SKM-1 treated with dmso at 0.1 percent for 144 hours (cell line): ENCODE data around the gene TEDC1.
A peak's percentile ranks its signal among the peaks of the same experiment; 100 is the strongest.

Experiments used
- DNase-seq: peaks from one replicate; lab custom pipeline; 2025; ENCODE audit not compliant: unreplicated experiment; lab: John Stamatoyannopoulos, UW

Gene TEDC1

GRCh38 chr14:105519946-105520698 lies 29.1 kb downstream of the TEDC1 start:
- DNase-seq = no peak

GRCh38 chr14:105525326-105525725 lies 34.3 kb downstream of the TEDC1 start:
- DNase-seq = no peak

GRCh38 chr14:105525861-105526775 lies 35.1 kb downstream of the TEDC1 start, which contains the start of gene TMEM121:
Gene TMEM121, plus strand, starts transcription at chr14:105526583. Its CDS starts 2,252 bp downstream, at chr14:105528835.
- DNase-seq = no peak

- no peak for DNase-seq
These were observed 35.8 kb downstream of the TEDC1 start for GRCh38 chr14:105526776-105527380.

- DNase-seq = no peak
These were observed 36.4 kb downstream of the TEDC1 start for GRCh38 chr14:105527381-105527825.

- DNase-seq = peak; percentile 15
These were observed 37.0 kb downstream of the TEDC1 start for GRCh38 chr14:105527826-105528585.

- DNase-seq = no peak
These were observed 37.7 kb downstream of the TEDC1 start for GRCh38 chr14:105528586-105529318.

- DNase-seq = no peak
These were observed 38.2 kb downstream of the TEDC1 start for GRCh38 chr14:105529319-105529568.

GRCh38 chr14:105529569-105530284 lies 38.7 kb downstream of the TEDC1 start:
- no peak for DNase-seq

GRCh38 chr14:105530285-105531087 lies 39.4 kb downstream of the TEDC1 start:
- no peak for DNase-seq

GRCh38 chr14:105531088-105531893 lies 40.2 kb downstream of the TEDC1 start:
- DNase-seq = no peak

- DNase-seq = no peak
These were observed 41.0 kb downstream of the TEDC1 start for GRCh38 chr14:105531894-105532623.

- no peak for DNase-seq
These were observed 41.7 kb downstream of the TEDC1 start for GRCh38 chr14:105532735-105533141.

- no peak for DNase-seq
These were observed 42.3 kb downstream of the TEDC1 start for GRCh38 chr14:105533391-105533790.

- DNase-seq = no peak
These were observed 42.9 kb downstream of the TEDC1 start for GRCh38 chr14:105533811-105534498.

GRCh38 chr14:105534586-105534985 lies 43.5 kb downstream of the TEDC1 start:
- DNase-seq = no peak

GRCh38 chr14:105536051-105536450 lies 45.0 kb downstream of the TEDC1 start:
- no peak for DNase-seq
